NT2/D1 (cell line): Measurements from ENCODE around the gene HECTD1.

Experiments
- SUZ12 ChIP-seq: IDR thresholded peaks from 2 replicates; pipeline ENCODE4 v1.6.1; 2011; ENCODE audit not compliant: insufficient read length, insufficient read depth; ENCODE audit errors: extremely low read depth
- ZNF274 ChIP-seq: IDR thresholded peaks from 2 replicates; pipeline ENCODE4 v1.6.1; 2011; ENCODE audit warnings: mild to moderate bottlenecking, low read depth, low read length

GRCh38 chr14:31097081-31097480 lies 110.5 kb downstream of the HECTD1 start:
- TF ChIP-seq SUZ12 (no peak), ZNF274 (no peak)
